ENCODE data around the gene COQ10A. TPM values are rescaled to one million over a fixed set of nuclear protein-coding genes. Genes with fewer than 3 reads are reported as not detected.

COQ10A gene
- total and polyA plus RNA-seq, 2 experiments from 2014 or later = 53.6 to 67.2 TPM

DNA sequence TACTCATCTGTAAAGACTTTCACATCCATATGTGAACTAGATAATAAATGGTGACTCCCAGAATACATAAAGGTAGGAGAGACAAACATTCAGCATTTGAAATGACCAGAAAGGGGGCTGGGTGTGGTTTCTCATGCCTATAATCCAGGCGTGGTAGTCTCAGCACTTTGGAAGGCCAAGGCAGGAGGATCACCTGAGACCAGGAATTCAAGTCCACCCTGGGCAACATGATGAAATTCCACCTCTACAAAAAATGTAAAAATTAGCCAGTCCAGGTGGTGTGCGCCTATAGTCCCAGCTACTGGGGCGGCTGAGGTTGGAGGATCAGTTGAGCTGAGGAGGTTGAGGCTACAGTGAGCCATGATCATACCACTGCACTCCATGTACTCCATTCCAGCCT, 37.5 kb downstream of the COQ10A start:
- Histone ChIP-seq H3K4me3 (no peak overlapping the region), H3K9me3 (ENCODE audit: low read depth) (no peaks in the 10 kb centered on the region), H3K27me3 (no peaks in the 10 kb centered on the region), H3K27ac (no peak overlapping the region), H3K4me1 (ENCODE audit: low read depth) (peaks cover 18% of the 10 kb centered on the region), H3K36me3 (peaks cover 24% of the 10 kb centered on the region)
- DNase-seq (ENCODE audit: low read depth in 1 of 2, low spot score in 1 of 2) = no peak
- TF ChIP-seq, protein P1, sequence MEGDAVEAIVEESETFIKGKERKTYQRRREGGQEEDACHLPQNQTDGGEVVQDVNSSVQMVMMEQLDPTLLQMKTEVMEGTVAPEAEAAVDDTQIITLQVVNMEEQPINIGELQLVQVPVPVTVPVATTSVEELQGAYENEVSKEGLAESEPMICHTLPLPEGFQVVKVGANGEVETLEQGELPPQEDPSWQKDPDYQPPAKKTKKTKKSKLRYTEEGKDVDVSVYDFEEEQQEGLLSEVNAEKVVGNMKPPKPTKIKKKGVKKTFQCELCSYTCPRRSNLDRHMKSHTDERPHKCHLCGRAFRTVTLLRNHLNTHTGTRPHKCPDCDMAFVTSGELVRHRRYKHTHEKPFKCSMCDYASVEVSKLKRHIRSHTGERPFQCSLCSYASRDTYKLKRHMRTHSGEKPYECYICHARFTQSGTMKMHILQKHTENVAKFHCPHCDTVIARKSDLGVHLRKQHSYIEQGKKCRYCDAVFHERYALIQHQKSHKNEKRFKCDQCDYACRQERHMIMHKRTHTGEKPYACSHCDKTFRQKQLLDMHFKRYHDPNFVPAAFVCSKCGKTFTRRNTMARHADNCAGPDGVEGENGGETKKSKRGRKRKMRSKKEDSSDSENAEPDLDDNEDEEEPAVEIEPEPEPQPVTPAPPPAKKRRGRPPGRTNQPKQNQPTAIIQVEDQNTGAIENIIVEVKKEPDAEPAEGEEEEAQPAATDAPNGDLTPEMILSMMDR (IDR thresholded peaks at IDR 0.05; ENCODE audit: low read depth, low read length) = no peak

DNA sequence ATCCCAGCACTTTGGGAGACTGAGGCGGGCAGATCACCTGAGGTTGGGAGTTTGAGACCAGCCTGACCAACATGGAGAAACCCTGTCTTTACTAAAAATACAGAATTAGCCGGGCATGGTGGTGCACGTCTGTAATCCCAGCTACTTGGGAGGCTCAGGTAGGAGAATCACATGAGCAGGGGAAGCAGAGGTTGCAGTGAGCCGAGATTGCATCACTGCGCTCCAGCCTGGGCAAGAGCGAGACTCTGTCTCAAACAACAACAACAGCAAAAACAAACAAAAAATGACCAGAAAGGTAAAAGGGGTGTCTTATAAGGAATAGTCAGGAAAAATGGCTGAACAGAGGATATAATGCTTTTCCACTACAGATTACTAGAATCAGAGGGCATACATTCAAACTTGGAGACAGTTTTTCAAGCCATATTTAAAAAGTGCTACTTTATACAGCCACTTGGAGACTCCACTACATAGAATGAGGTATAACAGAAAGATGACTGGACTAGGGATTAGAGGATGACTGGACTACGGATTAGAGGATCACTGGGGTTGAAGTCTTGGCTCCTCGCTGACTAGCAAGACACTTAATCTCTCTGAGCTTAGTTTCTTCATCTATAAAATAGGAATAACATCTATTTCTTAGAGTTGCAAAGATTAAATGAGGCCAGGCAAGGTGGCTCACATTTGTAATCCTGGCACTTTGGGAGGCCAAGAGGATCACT, 38.3 kb downstream of the COQ10A start:
- Histone ChIP-seq H3K4me3 (no peak overlapping the region), H3K4me1 (ENCODE audit: low read depth) (peaks cover 18% of the 10 kb centered on the region), H3K27ac (no peak overlapping the region), H3K36me3 (peaks cover 27% of the 10 kb centered on the region), H3K9me3 (ENCODE audit: low read depth) (no peaks in the 10 kb centered on the region), H3K27me3 (no peaks in the 10 kb centered on the region)
- DNase-seq (ENCODE audit: low read depth in 1 of 2, low spot score in 1 of 2) = no peak
- TF ChIP-seq, protein P1 (IDR thresholded peaks at IDR 0.05; ENCODE audit: low read depth, low read length) = no peak

DNA sequence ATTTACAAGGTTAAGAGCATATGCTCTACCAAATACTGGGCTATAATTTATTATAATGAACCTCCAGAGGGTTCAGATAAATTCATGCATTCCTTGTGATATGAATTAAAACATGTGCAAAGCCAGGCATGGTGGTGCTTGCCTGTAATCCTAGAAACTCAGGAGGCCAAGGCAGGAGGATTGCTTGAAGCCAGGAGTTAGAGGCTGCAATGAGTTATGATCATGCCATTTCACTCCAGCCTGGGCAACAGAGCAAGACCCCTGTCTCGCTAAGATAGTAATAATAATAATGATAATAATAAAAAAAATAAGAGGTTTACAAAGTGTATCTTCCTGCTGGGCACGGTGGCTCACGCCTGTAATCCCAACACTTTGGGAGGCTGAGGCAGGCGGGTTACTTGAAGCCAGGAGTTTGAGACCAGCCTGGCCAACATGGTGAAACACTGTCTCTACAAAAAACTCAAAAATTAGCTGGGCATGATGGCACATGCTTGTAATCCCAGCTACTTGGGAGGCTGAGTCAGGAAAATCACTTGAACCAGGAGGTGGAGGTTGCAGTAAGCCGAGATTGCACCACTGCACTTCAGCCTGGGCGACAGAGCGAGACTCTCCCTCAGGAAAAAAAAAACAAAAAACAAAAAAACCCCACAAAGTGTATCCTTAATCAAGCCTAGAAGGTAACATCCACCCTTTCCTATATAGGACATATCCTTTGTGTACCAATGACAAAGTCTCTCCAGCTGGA, 40.7 kb downstream of the COQ10A start:
- peaks cover 39% of the 10 kb centered on the region for H3K36me3 ChIP-seq
- no peaks in the 10 kb centered on the region for H3K9me3 ChIP-seq (ENCODE audit: low read depth)
- H3K27me3 ChIP-seq = no peaks in the 10 kb centered on the region
- no peaks in the 10 kb centered on the region for H3K4me1 ChIP-seq (ENCODE audit: low read depth)
- H3K27ac ChIP-seq = no peak overlapping the region
- TF ChIP-seq, protein P1 (IDR thresholded peaks at IDR 0.05; ENCODE audit: low read depth, low read length) = no peak
- no peak for DNase-seq (ENCODE audit: low read depth in 1 of 2, low spot score in 1 of 2)
- H3K4me3 ChIP-seq = no peak overlapping the region

DNA sequence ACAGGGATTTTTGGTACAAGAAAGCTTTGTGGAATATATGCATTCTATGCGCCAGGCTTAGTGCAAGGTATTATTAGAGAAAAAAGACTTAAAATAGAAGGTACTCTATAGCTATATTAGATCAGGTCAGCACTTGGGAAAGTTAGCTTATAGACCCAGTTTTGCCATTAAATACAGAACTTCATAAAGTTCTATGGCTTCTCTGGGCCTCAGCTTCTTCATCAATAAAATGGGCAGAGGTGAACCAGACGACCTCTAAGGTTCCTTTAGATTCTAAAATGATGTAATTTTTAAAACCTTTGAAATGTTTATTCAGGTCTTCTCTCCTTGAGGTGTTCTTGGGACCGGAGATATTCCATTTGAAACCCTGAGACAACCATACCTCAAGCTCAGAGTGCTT, 42.0 kb downstream of the COQ10A start:
- Histone ChIP-seq H3K27ac (no peak overlapping the region), H3K9me3 (ENCODE audit: low read depth) (no peaks in the 10 kb centered on the region), H3K4me3 (no peak overlapping the region), H3K36me3 (peaks cover 49% of the 10 kb centered on the region), H3K27me3 (no peaks in the 10 kb centered on the region), H3K4me1 (ENCODE audit: low read depth) (no peaks in the 10 kb centered on the region)
- DNase-seq (ENCODE audit: low read depth in 1 of 2, low spot score in 1 of 2) = no peak
- TF ChIP-seq, protein P1 (IDR thresholded peaks at IDR 0.05; ENCODE audit: low read depth, low read length) = no peak

DNA sequence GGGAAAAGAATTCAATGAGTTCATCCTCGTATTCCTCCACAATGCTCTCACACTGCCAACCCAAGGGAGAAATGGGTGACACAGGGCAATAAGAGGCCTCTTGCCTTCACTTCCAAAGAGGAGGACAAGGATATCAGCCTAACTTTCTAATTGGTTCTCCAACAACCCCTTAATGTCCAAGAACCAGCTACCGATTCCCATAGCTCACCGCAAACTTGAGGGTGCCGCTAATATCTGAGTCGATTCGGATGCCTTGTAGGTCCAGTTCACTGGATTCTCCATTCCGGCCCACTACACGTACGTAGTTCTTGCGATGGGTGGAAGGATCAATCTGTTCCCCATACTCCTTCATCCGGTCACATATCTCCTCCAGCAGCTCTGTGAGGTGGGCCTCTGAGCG, 44.3 kb downstream of the COQ10A start:
- Histone ChIP-seq H3K27ac (no peak overlapping the region), H3K36me3 (peaks cover 53% of the 10 kb centered on the region), H3K9me3 (ENCODE audit: low read depth) (no peaks in the 10 kb centered on the region), H3K27me3 (no peaks in the 10 kb centered on the region), H3K4me3 (no peak overlapping the region), H3K4me1 (ENCODE audit: low read depth) (peaks cover 5% of the 10 kb centered on the region)
- no peak for DNase-seq (ENCODE audit: low read depth in 1 of 2, low spot score in 1 of 2)
- TF ChIP-seq, protein P1 (IDR thresholded peaks at IDR 0.05; ENCODE audit: low read depth, low read length) = no peak
